HepG2 (cell line): ENCODE results near the gene FAM111B. TPM values are rescaled to one million over a fixed set of nuclear protein-coding genes. Genes with fewer than 3 reads are reported as not detected.
A peak's percentile ranks its signal among the peaks of the same experiment; 100 is the strongest.

ENCODE experiments used
- ARID5B ChIP-seq: IDR thresholded peaks from 2 replicates; pipeline ENCODE4 v1.4.0; 2020; ENCODE audit warnings: mild to moderate bottlenecking, missing genetic modification reagents
- CEBPB ChIP-seq: IDR thresholded peaks from 2 replicates; pipeline ENCODE4 v1.6.1; 2011; ENCODE audit warnings: low read depth, low read length, improper control_type of control experiment, borderline replicate concordance
- CEBPZ ChIP-seq: IDR thresholded peaks from 2 replicates; pipeline ENCODE4 v1.6.1; 2012; ENCODE audit warnings: low read length, improper control_type of control experiment
- CSRNP2 ChIP-seq: sonication (generic); formaldehyde crosslinking; conservative IDR thresholded peaks from 2 replicates; pipeline ENCODE4 v1.8.0; 2022; ENCODE audit warnings: low read depth, missing genetic modification reagents
- DBP ChIP-seq: sonication (generic); formaldehyde crosslinking; IDR thresholded peaks from 2 replicates; pipeline ENCODE4 v1.4.0; 2020; ENCODE audit warnings: missing genetic modification reagents; ENCODE audit errors: not compliant biosample characterization
- EEA1 ChIP-seq: sonication (generic); formaldehyde crosslinking; IDR thresholded peaks from 2 replicates; pipeline ENCODE4 v1.5.1; 2020; ENCODE audit warnings: mild to moderate bottlenecking, missing genetic modification reagents, borderline replicate concordance
- FOXK2 ChIP-seq: fragments of 450-650 bp; IDR thresholded peaks from 2 replicates; pipeline ENCODE4 v1.6.1; 2016
- HMG20A ChIP-seq: IDR thresholded peaks from 2 replicates; pipeline ENCODE4 v1.6.1; 2016; ENCODE audit warnings: borderline replicate concordance
- NFATC3 ChIP-seq: sonication (generic); formaldehyde crosslinking; IDR thresholded peaks from 2 replicates; pipeline ENCODE4 v1.5.1; 2020; ENCODE audit warnings: mild to moderate bottlenecking, missing genetic modification reagents
- NR1H2 ChIP-seq: sonication (generic); formaldehyde crosslinking; IDR thresholded peaks from 2 replicates; pipeline ENCODE4 v1.8.1; 2022; ENCODE audit warnings: low read depth, missing genetic modification reagents, borderline replicate concordance
- SP2 ChIP-seq: sonication (generic); formaldehyde crosslinking; IDR thresholded peaks from 2 replicates; pipeline ENCODE4 v1.5.1; 2020; ENCODE audit warnings: mild to moderate bottlenecking, missing genetic modification reagents
- SUZ12 ChIP-seq: fragments of 150-350 bp; IDR thresholded peaks from 2 replicates; pipeline ENCODE4 v1.6.1; 2014; ENCODE audit warnings: low read depth, low read length
- TP53 ChIP-seq: sonication (generic); formaldehyde crosslinking; conservative IDR thresholded peaks from 2 replicates; pipeline ENCODE4 v1.4.0; 2020; ENCODE audit warnings: missing genetic modification reagents
- ZFP62 ChIP-seq: sonication (generic); formaldehyde crosslinking; IDR thresholded peaks from 2 replicates; pipeline ENCODE4 v1.4.0; 2020; ENCODE audit warnings: missing genetic modification reagents
- ZFP82 ChIP-seq: sonication (generic); formaldehyde crosslinking; IDR thresholded peaks from 2 replicates; pipeline ENCODE4 v1.5.1; 2020; ENCODE audit warnings: mild to moderate bottlenecking, missing genetic modification reagents, borderline replicate concordance
- ZNF263 ChIP-seq: sonication (generic); formaldehyde crosslinking; IDR thresholded peaks from 2 replicates; pipeline ENCODE4 v1.4.0; 2020; ENCODE audit warnings: missing genetic modification reagents
- ZNF335 ChIP-seq: sonication (generic); formaldehyde crosslinking; IDR thresholded peaks from 2 replicates; pipeline ENCODE4 v1.4.0; 2020; ENCODE audit warnings: missing genetic modification reagents
- ZNF513 ChIP-seq: sonication (generic); formaldehyde crosslinking; conservative IDR thresholded peaks from 2 replicates; pipeline ENCODE4 v1.5.0; 2020; ENCODE audit warnings: missing genetic modification reagents
- ZNF614 ChIP-seq: IDR thresholded peaks from 2 replicates; pipeline ENCODE4 v1.6.1; 2018; ENCODE audit warnings: missing biosample characterization, missing genetic modification reagents, inconsistent platforms, borderline replicate concordance
- polyA plus RNA-seq, 8 experiments: library from polyadenylated mRNA; depleted of rRNA in 3 of 8; stranded (reverse) in 7 of 8; unstranded in 1 of 8; fragments of >200 nt; fragmentation: Illumina TruSeq in 4 of 8; extraction: Trizol in 4 of 8; gene quantifications; 2 replicates each; pipeline versions ENCODE4 v1.2.1 to v1.2.3, GENCODE V29; 2011 to 2016; ENCODE audit warnings: low read depth in 4 of 8, missing spikeins in 1 of 8, mixed read lengths in 1 of 8; ENCODE audit not compliant: insufficient read depth in 1 of 8
- total RNA-seq, 5 experiments: library from RNA; depleted of rRNA; stranded (reverse); fragments of >200 nt; fragmentation: Illumina TruSeq; extraction: Trizol; gene quantifications; 2 replicates each; pipeline ENCODE4 v1.2.3, GENCODE V29; 2016; ENCODE audit warnings: low read depth in 1 of 5

Gene FAM111B
- total and polyA plus RNA-seq, 2 of the 13 experiments (the other 11 are each of a cell fraction or from before 2014, with no cell fraction given), result 1.6 to 28.2 TPM

- TF ChIP-seq ZNF614, result 0 out of 2 replicates have a peak, but pooled peaks have one; percentile 12
- 0 out of 2 replicates have a peak, but pooled peaks have one; percentile 46 for TF ChIP-seq HMG20A (CRISPR knock-in tag)
- peak; percentile 99 for TF ChIP-seq CEBPB
- no peak for TF ChIP-seq ZNF513 (CRISPR knock-in tag)
- no peak for TF ChIP-seq NR1H2 (CRISPR knock-in tag)
- TF ChIP-seq SUZ12, result no peak
- no peak for TF ChIP-seq ZNF335
- no peak for TF ChIP-seq TP53 (CRISPR knock-in tag)
- no peak for TF ChIP-seq NFATC3 (CRISPR knock-in tag)
- TF ChIP-seq ZFP82, result no peak
- TF ChIP-seq ZFP62 (CRISPR knock-in tag), result no peak
- TF ChIP-seq DBP (CRISPR knock-in tag), result no peak
- TF ChIP-seq ARID5B (CRISPR knock-in tag), result peak; percentile 86
- no peak for TF ChIP-seq EEA1 (CRISPR knock-in tag)
- 0 out of 2 replicates have a peak, but pooled peaks have one; percentile 51 for TF ChIP-seq ZNF263 (CRISPR knock-in tag)
- TF ChIP-seq SP2 (CRISPR knock-in tag), result no peak
- no peak for TF ChIP-seq CEBPZ
- no peak for TF ChIP-seq FOXK2
- no peak for TF ChIP-seq CSRNP2 (CRISPR knock-in tag)
These were observed 67.1 kb downstream of the FAM111B start (continued) for GRCh38 chr11:59173964-59174663.
